ENCODE data around the gene JADE2. TPM values are rescaled to one million over a fixed set of nuclear protein-coding genes. Genes with fewer than 3 reads are reported as not detected.

JADE2 gene
- total RNA-seq, 1 donor from 2014 or later, result 25.7 TPM

- no peak for DNase-seq (ENCODE audit: low spot score)
- intact Hi-C loops (cut with DNase I), result no loop called here
Measured at GRCh38 chr5:134563221-134563620, 37.8 kb downstream of the JADE2 start.

DNA sequence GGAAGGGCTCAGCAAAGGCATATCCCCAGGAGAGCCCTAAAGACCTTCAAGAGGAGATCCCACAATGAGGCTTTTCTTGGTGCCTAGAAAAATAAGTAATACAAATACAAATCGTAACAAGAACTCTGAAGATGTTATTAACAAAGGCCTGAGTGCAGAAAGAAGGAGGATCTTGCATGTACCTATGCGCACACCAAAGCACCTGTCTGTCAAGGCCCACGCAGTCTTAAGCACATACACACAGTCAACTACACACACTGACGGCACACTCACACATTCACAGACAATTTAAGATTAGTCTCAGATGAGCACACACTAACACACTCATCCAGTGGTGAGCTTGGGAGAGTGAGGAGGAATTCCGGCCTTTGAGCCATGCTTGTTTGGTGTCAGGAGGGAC is 38.5 kb downstream of the JADE2 start:
- intact Hi-C loops (cut with DNase I), result no loop called here

DNA sequence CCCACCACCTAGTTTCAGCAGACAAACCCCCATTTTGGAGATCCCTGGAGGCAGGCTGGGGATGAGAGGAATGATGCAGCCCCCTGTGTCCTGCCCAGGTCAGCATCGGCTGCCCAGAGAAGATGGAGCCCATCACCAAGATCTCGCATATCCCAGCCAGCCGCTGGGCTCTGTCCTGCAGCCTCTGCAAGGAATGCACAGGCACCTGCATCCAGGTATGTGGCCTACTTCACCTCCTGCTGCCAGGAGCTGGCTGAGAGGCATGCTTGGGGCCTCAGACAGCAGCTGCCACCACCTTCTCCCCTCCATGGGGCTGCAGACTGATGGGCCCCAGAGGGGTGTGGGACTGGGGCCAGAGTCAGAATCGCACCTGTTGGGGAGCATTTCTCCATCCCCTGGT is 38.9 kb downstream of the JADE2 start:
- intact Hi-C loops (cut with DNase I), result no loop called here
- no peak for DNase-seq (ENCODE audit: low spot score)

More for the DNA sequence above, 38.5 kb downstream of the JADE2 start:
- DNase-seq (ENCODE audit: low spot score), result no peak

GRCh38 chr5:134565791-134566740 is 40.6 kb downstream of the JADE2 start:
- no peak for DNase-seq (ENCODE audit: low spot score)
- intact Hi-C loops (cut with DNase I), result no loop called here

DNA sequence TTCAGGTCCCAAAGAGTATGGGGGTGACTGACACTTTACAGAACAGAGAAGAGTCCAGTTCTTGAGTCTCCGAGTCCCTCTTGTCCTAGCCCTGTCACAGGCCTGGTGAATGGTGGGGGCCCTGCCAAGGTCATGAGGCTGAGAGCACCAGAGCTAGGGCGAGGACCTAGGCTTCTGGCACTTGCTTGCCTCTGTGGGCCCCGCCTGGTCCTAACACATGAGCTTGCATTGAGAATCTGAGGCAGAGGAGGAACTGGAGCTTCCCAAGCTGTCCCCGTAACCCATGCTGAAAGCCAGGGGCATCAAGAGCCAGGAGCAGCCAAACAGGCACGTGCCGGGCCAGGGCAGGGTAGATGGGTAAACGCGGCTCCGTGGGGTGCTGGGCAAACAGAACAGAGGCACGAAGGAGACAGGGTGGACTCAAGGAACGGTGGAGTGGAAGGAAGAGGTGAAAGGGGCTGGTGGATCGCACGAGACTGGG is 41.3 kb downstream of the JADE2 start:
- no peak for DNase-seq (ENCODE audit: low spot score)
- intact Hi-C loops (cut with DNase I), result no loop called here

DNA sequence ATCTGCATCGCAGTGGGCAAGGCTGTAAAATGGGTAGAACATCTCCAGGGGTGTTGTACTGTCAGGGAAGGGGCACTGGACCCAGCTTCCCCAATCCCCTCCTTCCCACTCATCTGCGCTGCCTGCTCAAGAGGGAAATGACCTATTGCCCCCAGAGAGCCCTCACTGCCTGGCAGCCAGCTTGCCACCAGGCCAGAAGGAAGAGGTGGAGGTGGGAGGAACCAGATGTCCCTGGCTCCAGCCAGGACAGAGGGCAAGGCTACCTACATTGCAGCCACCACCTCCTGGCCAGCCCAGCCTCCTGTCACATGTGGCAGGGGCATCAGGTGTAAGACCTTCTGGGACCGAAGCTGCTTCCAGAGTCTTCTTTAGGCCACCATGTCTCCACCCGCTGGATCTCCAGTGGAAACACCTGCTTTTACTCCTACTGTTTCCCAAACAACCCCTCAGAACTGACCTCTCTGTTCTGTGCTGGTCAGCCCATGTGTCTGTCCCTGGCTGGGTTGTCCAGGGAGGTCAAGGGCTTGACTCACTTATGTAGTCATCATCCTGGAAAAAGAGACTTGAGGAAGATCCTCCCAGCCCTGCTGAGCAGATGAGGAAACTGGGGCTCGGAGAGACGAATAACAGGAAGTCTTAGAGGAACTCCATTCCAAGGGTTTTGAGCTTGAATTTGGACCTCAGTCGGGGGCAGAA is 42.3 kb downstream of the JADE2 start:
- no peak for DNase-seq (ENCODE audit: low spot score)
- intact Hi-C loops (cut with DNase I), result no loop called here

DNA sequence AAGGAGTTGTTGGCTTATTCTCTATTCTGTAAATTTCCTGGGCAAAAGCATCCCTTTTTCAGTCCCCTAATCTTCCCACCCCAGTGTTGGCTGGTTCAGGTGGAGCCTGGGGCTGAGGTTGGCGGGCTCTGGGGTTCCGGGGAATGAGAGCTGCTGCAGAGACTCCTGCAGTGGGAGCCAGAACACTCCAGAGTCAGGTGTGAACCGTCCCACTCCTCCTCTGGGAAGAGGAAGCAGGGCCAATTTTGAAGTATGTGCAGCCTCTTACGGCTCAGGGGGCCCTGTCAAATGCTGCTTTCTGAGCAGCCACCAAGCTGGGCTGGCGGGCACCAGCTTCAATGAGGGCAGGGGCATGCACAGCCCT is 42.8 kb downstream of the JADE2 start:
- intact Hi-C loops (cut with DNase I), result no loop called here
- no peak for DNase-seq (ENCODE audit: low spot score)

DNA sequence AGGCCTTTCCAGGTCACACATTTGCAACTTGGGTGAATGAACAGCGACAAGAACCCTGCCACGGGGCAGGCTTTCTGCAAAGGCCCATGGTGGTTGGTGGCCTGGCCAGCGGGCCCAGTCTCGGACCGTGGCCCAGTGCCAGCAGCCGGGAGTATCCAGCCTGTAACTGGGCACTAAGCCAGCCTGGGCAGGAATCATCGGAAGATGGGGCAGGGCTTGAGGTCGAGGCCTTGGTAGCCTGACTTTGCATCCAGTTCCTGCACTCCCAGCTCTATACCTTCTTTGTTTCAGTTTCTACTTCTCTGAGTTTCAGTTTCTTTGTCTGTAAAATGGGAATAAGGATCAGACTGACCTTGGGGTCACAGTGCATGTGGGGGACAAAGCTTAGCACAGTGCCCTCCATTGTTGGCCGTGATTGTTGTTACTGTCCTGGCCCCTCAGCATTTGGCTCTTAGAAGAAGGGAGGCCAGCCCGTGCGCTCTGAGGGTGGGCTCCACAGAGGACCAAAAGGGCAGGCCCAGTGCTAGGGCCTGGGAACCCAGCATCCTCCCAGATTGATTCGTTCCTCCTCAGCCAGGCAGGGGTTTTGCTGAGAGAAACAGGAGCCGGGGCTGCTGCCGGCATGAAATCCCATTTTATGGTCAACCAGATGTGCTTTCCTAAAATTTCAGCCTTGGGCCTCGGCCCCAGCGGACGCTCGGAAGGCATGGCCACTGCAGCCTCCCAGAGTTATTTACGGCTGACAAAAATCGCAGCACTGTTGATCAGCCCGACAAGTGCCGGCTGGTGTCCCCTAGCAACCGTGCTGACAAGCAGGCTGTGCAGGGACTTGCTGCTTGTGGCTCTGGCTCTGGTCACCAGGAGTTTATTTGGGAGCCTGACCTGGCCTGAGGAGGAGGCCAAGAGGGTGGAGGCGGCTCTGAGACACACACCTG is 43.6 kb downstream of the JADE2 start:
- intact Hi-C loops (cut with DNase I), result no loop called here
- peak; percentile 88 for DNase-seq (ENCODE audit: low spot score)

DNA sequence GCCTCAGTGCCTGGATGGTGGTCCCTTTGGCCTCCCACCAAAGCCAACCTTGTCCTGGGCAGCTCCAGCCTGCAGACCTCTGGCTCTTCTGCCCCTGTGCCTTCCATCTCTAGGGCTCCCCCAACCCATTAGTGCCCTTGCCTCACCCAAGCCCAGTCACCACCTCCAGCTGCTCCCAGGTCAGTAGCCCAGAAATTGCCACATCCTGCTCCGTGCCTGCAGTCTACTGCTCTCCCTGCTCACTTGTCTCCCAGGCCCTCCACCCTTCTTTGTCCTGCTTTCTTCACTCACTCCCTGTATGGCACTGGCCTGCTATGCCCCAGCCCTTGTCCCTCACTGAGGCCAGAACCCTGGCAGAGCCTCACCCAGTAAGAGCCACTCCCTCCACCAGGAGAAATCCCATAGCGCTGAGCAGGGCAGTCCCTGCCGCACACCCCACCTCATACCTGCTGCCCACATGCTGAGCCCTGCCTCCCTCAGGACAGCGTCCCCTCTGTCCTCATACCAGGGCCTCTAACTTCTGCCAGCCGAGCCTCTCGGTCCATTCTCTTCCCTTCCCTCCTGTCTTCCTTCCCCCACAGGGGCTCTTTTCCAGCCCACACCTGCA is 44.4 kb downstream of the JADE2 start:
- no peak for DNase-seq (ENCODE audit: low spot score)
- intact Hi-C loops (cut with DNase I), result loop anchor here (5.0 kb wide), 1 partner anchor 103 kb away; no protein-coding TSS in a partner anchor

GRCh38 chr5:134570365-134570758 is 44.9 kb downstream of the JADE2 start:
- intact Hi-C loops (cut with DNase I), result loop anchor here (5.0 kb wide), 1 partner anchor 103 kb away; no protein-coding TSS in a partner anchor
- DNase-seq (ENCODE audit: low spot score), result no peak

- intact Hi-C loops (cut with DNase I), result loop anchor here (5.0 kb wide), 1 partner anchor 104 kb away; no protein-coding TSS in a partner anchor
- DNase-seq (ENCODE audit: low spot score), result no peak
Measured at GRCh38 chr5:134570886-134571285, 45.4 kb downstream of the JADE2 start.

- no peak for DNase-seq (ENCODE audit: low spot score)
- intact Hi-C loops (cut with DNase I), result loop anchor here (5.0 kb wide), 1 partner anchor 105 kb away; no protein-coding TSS in a partner anchor
Measured at GRCh38 chr5:134571693-134572405, 46.4 kb downstream of the JADE2 start.

DNA sequence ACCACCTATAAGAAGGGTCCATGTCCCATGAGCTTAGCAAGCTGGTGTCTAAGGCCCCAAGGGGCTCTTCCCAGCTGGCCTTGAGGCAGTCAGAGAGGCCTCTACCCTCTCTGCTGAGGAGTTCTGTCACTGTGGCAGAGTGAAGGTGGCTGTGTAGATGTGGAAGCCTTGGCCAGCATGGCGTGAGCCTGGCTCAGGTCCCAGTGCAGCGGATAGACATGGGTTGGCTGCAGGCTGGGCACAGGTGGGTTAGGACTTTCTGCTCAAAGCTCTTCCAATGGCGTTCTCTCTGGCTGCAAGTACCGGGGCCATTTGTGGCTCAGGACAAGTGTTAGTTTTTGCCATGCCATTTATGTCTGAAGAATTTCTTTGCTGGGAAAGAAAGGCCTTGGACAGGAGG is 47.3 kb downstream of the JADE2 start:
- no peak for DNase-seq (ENCODE audit: low spot score)
- intact Hi-C loops (cut with DNase I), result loop anchor here (5.0 kb wide), 1 partner anchor 106 kb away; no protein-coding TSS in a partner anchor

GRCh38 chr5:134574521-134574920 is 49.1 kb downstream of the JADE2 start:
- DNase-seq (ENCODE audit: low spot score), result no peak
- intact Hi-C loops (cut with DNase I), result loop anchor here (5.0 kb wide), 1 partner anchor 107 kb away; no protein-coding TSS in a partner anchor

DNA sequence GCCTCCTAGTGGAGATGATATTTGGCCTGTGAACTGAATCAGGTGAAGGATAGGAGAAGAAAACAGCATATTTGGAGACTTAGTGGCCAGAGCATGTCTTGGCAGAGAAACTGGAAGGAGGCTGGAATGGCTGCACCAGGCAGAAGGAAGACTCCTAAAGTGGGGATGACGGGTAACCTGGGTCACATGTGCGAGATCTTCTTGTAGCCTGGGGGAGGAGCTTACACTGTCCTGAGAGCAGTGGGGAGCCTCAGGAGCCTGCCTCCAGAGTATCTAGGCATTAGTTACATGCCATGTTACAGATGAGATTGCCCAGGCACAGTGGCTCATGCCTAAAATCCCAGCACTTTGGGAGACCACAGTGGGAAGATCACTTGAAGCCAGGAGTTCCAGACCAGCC is 49.8 kb downstream of the JADE2 start:
- no peak for DNase-seq (ENCODE audit: low spot score)
- intact Hi-C loops (cut with DNase I), result loop anchor here (5.0 kb wide), 1 partner anchor 203 kb away; the partner anchor contains the start of gene UBE2B

DNA sequence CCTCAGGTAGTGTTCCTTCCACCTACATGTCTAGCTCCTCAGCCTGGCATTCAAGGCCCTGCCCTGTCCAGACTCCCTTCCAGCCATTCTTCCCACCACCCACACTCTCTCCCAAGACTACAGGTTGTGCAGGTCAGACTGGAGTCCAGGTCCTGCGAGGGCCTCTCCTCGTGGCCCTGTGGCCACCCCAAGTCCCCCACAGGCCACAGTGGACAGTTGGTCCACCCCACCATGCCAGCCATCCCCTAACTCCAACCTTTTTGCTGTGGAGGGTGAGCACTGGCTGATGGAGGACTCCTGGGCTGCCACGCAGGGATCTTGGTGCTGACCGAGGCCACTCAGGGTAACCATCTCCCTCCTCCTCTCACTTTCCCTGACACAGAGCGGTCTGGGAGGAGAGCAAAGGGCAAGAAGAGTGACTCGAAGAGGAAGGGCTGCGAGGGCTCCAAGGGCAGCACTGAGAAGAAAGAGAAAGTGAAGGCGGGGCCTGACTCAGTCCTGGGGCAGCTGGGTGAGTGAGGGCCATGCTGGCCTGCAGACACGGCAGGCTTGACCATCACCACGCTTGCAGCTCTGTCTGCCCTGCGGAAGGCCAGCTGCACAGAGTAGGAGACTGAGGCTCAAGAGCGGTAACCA is 51.0 kb downstream of the JADE2 start:
- peak; percentile 63 for DNase-seq (ENCODE audit: low spot score)
- intact Hi-C loops (cut with DNase I), result loop anchor here (1.0 to 5.0 kb wide), 2 partner anchors 49 to 204 kb away; partner anchors contain the start of gene UBE2B

GRCh38 chr5:134577022-134577795 is 51.7 kb downstream of the JADE2 start:
- intact Hi-C loops (cut with DNase I), result loop anchor here (1.0 to 5.0 kb wide), 2 partner anchors 50 to 205 kb away; partner anchors contain the start of gene UBE2B

More at GRCh38 chr5:134577022-134577795, 51.7 kb downstream of the JADE2 start:
- peak; percentile 71 for DNase-seq (ENCODE audit: low spot score)
